ENCODE measurements around the gene RASA3.

DNA sequence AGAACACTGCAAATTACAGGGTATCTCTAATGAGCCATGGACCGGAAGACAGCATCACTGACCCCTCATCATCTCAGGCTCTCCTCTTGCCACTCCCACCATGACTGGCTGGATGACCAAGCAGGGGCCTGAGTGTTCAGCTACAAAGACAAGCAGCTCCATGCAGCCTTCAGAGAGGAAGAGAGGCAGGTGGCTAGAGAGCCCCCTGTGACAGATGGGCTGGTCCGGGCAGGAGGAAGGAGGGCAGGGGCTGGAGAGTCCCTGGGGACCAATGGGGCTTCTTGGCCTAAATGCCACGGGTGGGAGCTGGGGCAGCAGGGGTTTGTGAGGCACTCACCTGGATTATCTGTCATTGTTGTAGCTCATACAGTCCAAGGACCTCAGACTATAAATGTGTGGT is 12.8 kb upstream of the RASA3 start:
- TF ChIP-seq, protein P1, sequence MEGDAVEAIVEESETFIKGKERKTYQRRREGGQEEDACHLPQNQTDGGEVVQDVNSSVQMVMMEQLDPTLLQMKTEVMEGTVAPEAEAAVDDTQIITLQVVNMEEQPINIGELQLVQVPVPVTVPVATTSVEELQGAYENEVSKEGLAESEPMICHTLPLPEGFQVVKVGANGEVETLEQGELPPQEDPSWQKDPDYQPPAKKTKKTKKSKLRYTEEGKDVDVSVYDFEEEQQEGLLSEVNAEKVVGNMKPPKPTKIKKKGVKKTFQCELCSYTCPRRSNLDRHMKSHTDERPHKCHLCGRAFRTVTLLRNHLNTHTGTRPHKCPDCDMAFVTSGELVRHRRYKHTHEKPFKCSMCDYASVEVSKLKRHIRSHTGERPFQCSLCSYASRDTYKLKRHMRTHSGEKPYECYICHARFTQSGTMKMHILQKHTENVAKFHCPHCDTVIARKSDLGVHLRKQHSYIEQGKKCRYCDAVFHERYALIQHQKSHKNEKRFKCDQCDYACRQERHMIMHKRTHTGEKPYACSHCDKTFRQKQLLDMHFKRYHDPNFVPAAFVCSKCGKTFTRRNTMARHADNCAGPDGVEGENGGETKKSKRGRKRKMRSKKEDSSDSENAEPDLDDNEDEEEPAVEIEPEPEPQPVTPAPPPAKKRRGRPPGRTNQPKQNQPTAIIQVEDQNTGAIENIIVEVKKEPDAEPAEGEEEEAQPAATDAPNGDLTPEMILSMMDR (IDR thresholded peaks at IDR 0.05; ENCODE audit: low read depth, low read length), result no peak
- no peak for TF ChIP-seq EZH2phosphoT487 (IDR thresholded peaks at IDR 0.05; ENCODE audit: low read depth)

All from OCI-LY3 (cell line).